ENCODE measurements around the gene GALNT10. TPM values are rescaled to one million over a fixed set of nuclear protein-coding genes. Genes with fewer than 3 reads are reported as not detected.

GALNT10 gene
- total RNA-seq, 1 donor from 2014 or later, result 23.5 TPM

DNA sequence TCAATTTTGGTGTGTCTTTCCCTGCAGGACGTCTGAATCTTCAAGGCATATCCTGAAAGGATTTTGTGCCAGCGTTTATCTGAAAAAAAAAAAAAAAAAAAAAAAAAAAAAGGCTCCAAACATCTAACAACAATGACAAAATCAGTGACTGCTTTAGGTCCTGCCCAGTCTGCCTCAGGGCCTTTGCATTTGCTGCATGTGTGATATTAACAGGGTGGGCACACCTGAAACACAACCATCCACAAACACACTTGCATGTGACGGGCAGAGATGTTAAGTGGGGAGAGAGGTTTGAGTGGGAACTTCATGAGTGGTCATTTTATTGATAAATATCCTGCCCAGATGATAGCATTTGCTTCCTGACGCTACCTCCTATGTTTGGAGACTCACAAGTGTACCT, 172.9 kb downstream of the GALNT10 start:
- H3K4me3 ChIP-seq (ENCODE audit: low read depth, low read length), result no peak overlapping the region
- no peak for TF ChIP-seq CTCF (conservative IDR thresholded peaks at IDR 0.05; ENCODE audit: low read depth, low read length)
- DNase-seq (ENCODE audit: low read depth), result no peak

DNA sequence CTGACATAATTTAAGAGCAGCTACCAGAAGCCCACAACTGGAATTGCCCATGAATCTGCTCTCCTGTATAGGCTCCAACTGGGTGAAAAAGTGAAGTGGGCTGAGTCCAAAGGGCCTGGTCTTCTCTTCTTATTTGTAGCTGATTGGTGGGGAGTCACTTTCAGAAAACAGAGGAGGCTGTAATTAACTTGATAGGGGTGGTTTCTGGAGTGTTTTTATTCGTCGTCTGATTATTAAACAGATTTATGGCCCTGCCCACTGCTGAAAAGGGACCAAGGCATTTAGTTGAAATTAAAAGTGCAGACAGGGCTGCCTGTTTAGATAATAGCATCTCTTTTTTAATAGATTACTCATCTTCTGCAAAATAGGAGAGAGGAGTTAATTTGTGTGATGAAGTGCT, 174.2 kb downstream of the GALNT10 start:
- no peak for TF ChIP-seq CTCF (conservative IDR thresholded peaks at IDR 0.05; ENCODE audit: low read depth, low read length)
- no peak overlapping the region for H3K4me3 ChIP-seq (ENCODE audit: low read depth, low read length)
- DNase-seq (ENCODE audit: low read depth), result no peak

GRCh38 chr5:154365823-154366222, 175.3 kb downstream of the GALNT10 start:
- DNase-seq (ENCODE audit: low read depth), result no peak
- no peak for TF ChIP-seq CTCF (conservative IDR thresholded peaks at IDR 0.05; ENCODE audit: low read depth, low read length)
- no peak overlapping the region for H3K4me3 ChIP-seq (ENCODE audit: low read depth, low read length)

- TF ChIP-seq CTCF (conservative IDR thresholded peaks at IDR 0.05; ENCODE audit: low read depth, low read length), result no peak
- no peak overlapping the region for H3K4me3 ChIP-seq (ENCODE audit: low read depth, low read length)
- DNase-seq (ENCODE audit: low read depth), result no peak
These were observed 175.8 kb downstream of the GALNT10 start for GRCh38 chr5:154366353-154366752.

- no peak for DNase-seq (ENCODE audit: low read depth)
- TF ChIP-seq CTCF (conservative IDR thresholded peaks at IDR 0.05; ENCODE audit: low read depth, low read length), result no peak
- no peak overlapping the region for H3K4me3 ChIP-seq (ENCODE audit: low read depth, low read length)
These were observed 176.6 kb downstream of the GALNT10 start for GRCh38 chr5:154367101-154367500.

- no peak overlapping the region for H3K4me3 ChIP-seq (ENCODE audit: low read depth, low read length)
- TF ChIP-seq CTCF (conservative IDR thresholded peaks at IDR 0.05; ENCODE audit: low read depth, low read length), result no peak
- peak; percentile 74 for DNase-seq (ENCODE audit: low read depth)
These were observed 177.7 kb downstream of the GALNT10 start for GRCh38 chr5:154368041-154368800.

- DNase-seq (ENCODE audit: low read depth), result no peak
- H3K4me3 ChIP-seq (ENCODE audit: low read depth, low read length), result no peak overlapping the region
- TF ChIP-seq CTCF (conservative IDR thresholded peaks at IDR 0.05; ENCODE audit: low read depth, low read length), result no peak
These were observed 179.1 kb downstream of the GALNT10 start for GRCh38 chr5:154369682-154370081.
